Kasumi-1 (cell line): Measurements from ENCODE around the gene HTR1D.
"Not testable (repeated sequence)": the region's sequence is repeated elsewhere in the genome, so short reads cannot be mapped to it uniquely, and the experiment has no call there.

Source experiments
- DNase-seq, 2 experiments: peaks; one replicate each; lab custom pipeline; 2025; lab: John Stamatoyannopoulos, UW

HTR1D gene

GRCh38 chr1:23217421-23218115 is at the start of gene HTR1D:
HTR1D (minus strand) TSS chr1:23217502; CDS start chr1:23194219, 23,283 bp downstream.
- no peak for DNase-seq

- DNase-seq, result no peak
These were observed 46.1 kb upstream of the HTR1D start for GRCh38 chr1:23263380-23263887.

- not testable (repeated sequence) for DNase-seq
These were observed 40.8 kb upstream of the HTR1D start for GRCh38 chr1:23258082-23258481.

GRCh38 chr1:23257371-23257770 is 40.1 kb upstream of the HTR1D start:
- DNase-seq, result not testable (repeated sequence)

- no peak for DNase-seq
These were observed 37.3 kb upstream of the HTR1D start for GRCh38 chr1:23254584-23254983.

- DNase-seq, result no peak
These were observed 34.5 kb upstream of the HTR1D start for GRCh38 chr1:23251812-23252211.

- no peak for DNase-seq
These were observed 32.6 kb upstream of the HTR1D start for GRCh38 chr1:23249787-23250454.

- no peak for DNase-seq
These were observed 30.0 kb upstream of the HTR1D start for GRCh38 chr1:23247276-23247675.

- DNase-seq, result no peak
These were observed 29.0 kb upstream of the HTR1D start for GRCh38 chr1:23246274-23246673.

- no peak for DNase-seq
These were observed 27.0 kb upstream of the HTR1D start for GRCh38 chr1:23244256-23244761.

- DNase-seq, result no peak
These were observed 25.1 kb upstream of the HTR1D start for GRCh38 chr1:23242414-23242813.

GRCh38 chr1:23239638-23240295 is 22.5 kb upstream of the HTR1D start:
- no peak for DNase-seq

- no peak for DNase-seq
These were observed 21.3 kb upstream of the HTR1D start for GRCh38 chr1:23238565-23238964.

GRCh38 chr1:23237508-23237907 is 20.2 kb upstream of the HTR1D start:
- DNase-seq, result no peak

GRCh38 chr1:23227806-23228205 is 10.5 kb upstream of the HTR1D start:
- no peak for DNase-seq

GRCh38 chr1:23224739-23225648 is 7.7 kb upstream of the HTR1D start:
- no peak for DNase-seq

- not testable (repeated sequence) for DNase-seq
These were observed 6.7 kb upstream of the HTR1D start for GRCh38 chr1:23223963-23224362.

- not testable (repeated sequence) for DNase-seq
These were observed 6.2 kb upstream of the HTR1D start for GRCh38 chr1:23223490-23223951.

GRCh38 chr1:23222742-23223141 is 5.4 kb upstream of the HTR1D start:
- no peak for DNase-seq

GRCh38 chr1:23222331-23222730 is 5.0 kb upstream of the HTR1D start:
- no peak for DNase-seq

GRCh38 chr1:23221107-23221506 is 3.8 kb upstream of the HTR1D start:
- no peak for DNase-seq
